Stimulated activated CD8-positive, alpha-beta memory T cell treated with anti-CD3 and anti-CD28 coated beads, Interleukin-4, amount 100 ng/mL, for 1 hour (primary cell): Measurements from ENCODE around the gene RAB13.

Experiments used
- DNase-seq, 2 donors: peaks; one replicate each; pipeline ENCODE4 v3.0.0-alpha.2; 2020; ENCODE audit warnings: low read depth in 2 of 2, low spot score in 1 of 2

Gene RAB13

GRCh38 chr1:153957744-153958110 is 28.4 kb downstream of the RAB13 start:
- DNase-seq = no peak

GRCh38 chr1:153956997-153957715 is 29.0 kb downstream of the RAB13 start:
- no peak for DNase-seq

- DNase-seq = no peak
Measured at GRCh38 chr1:153954826-153955225, 31.3 kb downstream of the RAB13 start.

- no peak for DNase-seq
Measured at GRCh38 chr1:153953859-153954365, 32.2 kb downstream of the RAB13 start.

- no peak for DNase-seq
Measured at GRCh38 chr1:153951801-153952200, 34.3 kb downstream of the RAB13 start.

- no peak for DNase-seq
Measured at GRCh38 chr1:153951183-153951582, 35.0 kb downstream of the RAB13 start.

GRCh38 chr1:153946622-153947241 is 39.4 kb downstream of the RAB13 start, which contains the start of gene DENND4B:
TSS of gene DENND4B (minus strand) at chr1:153946718. CDS start at chr1:153944374, 2,344 bp downstream.
- DNase-seq = peak; percentile 37 to 55

- peak; percentile 46 to 52 for DNase-seq
Measured at GRCh38 chr1:153945795-153946621, 40.1 kb downstream of the RAB13 start.

- DNase-seq = peak; percentile 62 to 70
Measured at GRCh38 chr1:153945131-153945794, 40.9 kb downstream of the RAB13 start.

GRCh38 chr1:153944827-153945117 is 41.4 kb downstream of the RAB13 start:
- DNase-seq = no peak

GRCh38 chr1:153944005-153944826 is 41.9 kb downstream of the RAB13 start:
- DNase-seq = no peak

GRCh38 chr1:153942766-153943549 is 43.2 kb downstream of the RAB13 start:
- no peak for DNase-seq

GRCh38 chr1:153941826-153942725 is 44.1 kb downstream of the RAB13 start:
- no peak for DNase-seq

- DNase-seq = no peak
Measured at GRCh38 chr1:153940756-153941155, 45.4 kb downstream of the RAB13 start.

- DNase-seq = no peak
Measured at GRCh38 chr1:153939476-153939875, 46.7 kb downstream of the RAB13 start.

GRCh38 chr1:153938996-153939395 is 47.1 kb downstream of the RAB13 start:
- no peak for DNase-seq

GRCh38 chr1:153937331-153937730 is 48.8 kb downstream of the RAB13 start:
- DNase-seq = no peak

GRCh38 chr1:153936011-153936802 is 49.9 kb downstream of the RAB13 start:
- no peak for DNase-seq
